GM18507 (cell line): Measurements from ENCODE around the gene PPP1R13B.

ENCODE experiments used
- DNase-seq: peaks from one replicate; pipeline ENCODE4 v3.0.0; 2011; ENCODE audit warnings: low read depth; ENCODE audit not compliant: insufficient read length; ENCODE audit errors: extremely low spot score
- FAIRE-seq: peaks from 2 replicates; lab custom pipeline; 2011; peaks lifted over from hg19 to GRCh38; lab: Jason Lieb, UNC

The PPP1R13B gene

GRCh38 chr14:103758059-103758776, 89.2 kb downstream of the PPP1R13B start:
- DNase-seq (no peak), FAIRE-seq (no peak)

- FAIRE-seq: no peak
- no peak for DNase-seq
Observed at GRCh38 chr14:103755060-103755459, 92.3 kb downstream of the PPP1R13B start.

- no peak for DNase-seq
- FAIRE-seq: no peak
Observed at GRCh38 chr14:103753774-103754173, 93.6 kb downstream of the PPP1R13B start.

GRCh38 chr14:103749860-103750259, 97.5 kb downstream of the PPP1R13B start:
- no peak for FAIRE-seq
- no peak for DNase-seq

- DNase-seq: no peak
- no peak for FAIRE-seq
Observed at GRCh38 chr14:103749452-103749851, 97.9 kb downstream of the PPP1R13B start.

- DNase-seq (no peak), FAIRE-seq (no peak)
Observed at GRCh38 chr14:103748534-103748857, 98.9 kb downstream of the PPP1R13B start.

- no peak for DNase-seq
- no peak for FAIRE-seq
Observed at GRCh38 chr14:103746701-103747100, 100.7 kb downstream of the PPP1R13B start.

GRCh38 chr14:103745424-103745823, 102.0 kb downstream of the PPP1R13B start:
- no peak for FAIRE-seq
- DNase-seq: no peak

- DNase-seq: no peak
Observed at GRCh38 chr14:103744621-103745395, 102.6 kb downstream of the PPP1R13B start.

GRCh38 chr14:103743691-103744090, 103.7 kb downstream of the PPP1R13B start:
- no peak for DNase-seq
- no peak for FAIRE-seq

More at GRCh38 chr14:103744621-103745395, 102.6 kb downstream of the PPP1R13B start:
- no peak for FAIRE-seq

- FAIRE-seq: no peak
Observed at GRCh38 chr14:103742499-103743255, 104.7 kb downstream of the PPP1R13B start.

GRCh38 chr14:103741876-103742275, 105.5 kb downstream of the PPP1R13B start:
- FAIRE-seq (no peak), DNase-seq (no peak)

More at GRCh38 chr14:103742499-103743255, 104.7 kb downstream of the PPP1R13B start:
- DNase-seq: no peak

GRCh38 chr14:103740991-103741689, 106.2 kb downstream of the PPP1R13B start:
- no peak for DNase-seq

GRCh38 chr14:103739793-103740501, 107.4 kb downstream of the PPP1R13B start:
- FAIRE-seq (no peak), DNase-seq (no peak)

More at GRCh38 chr14:103740991-103741689, 106.2 kb downstream of the PPP1R13B start:
- no peak for FAIRE-seq

- FAIRE-seq (no peak), DNase-seq (no peak)
Observed at GRCh38 chr14:103739466-103739792, 107.9 kb downstream of the PPP1R13B start.

GRCh38 chr14:103738701-103739451, 108.5 kb downstream of the PPP1R13B start:
- DNase-seq (no peak), FAIRE-seq (no peak)

- DNase-seq (no peak), FAIRE-seq (no peak)
Observed at GRCh38 chr14:103738166-103738565, 109.2 kb downstream of the PPP1R13B start.

GRCh38 chr14:103737432-103738045, 109.8 kb downstream of the PPP1R13B start:
- DNase-seq: no peak
- FAIRE-seq: no peak
